SH-SY5Y (cell line): ENCODE measurements around the gene MOG.

Experiments used
- GATA2 ChIP-seq: IDR thresholded peaks from 2 replicates; pipeline ENCODE4 v1.6.1; 2011; ENCODE audit warnings: mild to moderate bottlenecking, low read depth, low read length
- GATA3 ChIP-seq: IDR thresholded peaks from 2 replicates; pipeline ENCODE4 v1.6.1; 2011; ENCODE audit warnings: low read depth, mild to moderate bottlenecking, low read length, moderate library complexity

GRCh38 chr6:29624520-29624961 lies 32.4 kb upstream of the MOG start:
- TF ChIP-seq GATA2 = no peak
- TF ChIP-seq GATA3 = no peak
